Ectodermal cell (in vitro differentiated cells): ENCODE measurements around the gene ERH.

Experiments
- H3K27ac ChIP-seq: 2 replicates; pipeline ENCODE4 v1.7.0; 2013; ENCODE audit warnings: mild to moderate bottlenecking, low read depth, low read length; ENCODE audit not compliant: insufficient read depth, poor library complexity, severe bottlenecking
- H3K27me3 ChIP-seq: 2 replicates; pipeline ENCODE4 v1.7.0; 2013; ENCODE audit warnings: mild to moderate bottlenecking, low read length; ENCODE audit not compliant: insufficient read depth, control insufficient read depth, poor library complexity, severe bottlenecking
- H3K36me3 ChIP-seq: one replicate; pipeline ENCODE4 v1.7.0; 2013; ENCODE audit warnings: low read length; ENCODE audit not compliant: control insufficient read depth, insufficient read depth
- H3K4me1 ChIP-seq: one replicate; pipeline ENCODE4 v1.7.0; 2013; ENCODE audit warnings: low read length; ENCODE audit not compliant: control insufficient read depth, insufficient read depth
- H3K4me3 ChIP-seq: 2 replicates; pipeline ENCODE4 v1.7.0; 2013; ENCODE audit warnings: low read depth, low read length, control low read depth; ENCODE audit not compliant: insufficient read depth
- H3K9me3 ChIP-seq: 2 replicates; pipeline ENCODE4 v1.7.0; 2013; ENCODE audit warnings: mild to moderate bottlenecking, low read length, moderate library complexity; ENCODE audit not compliant: control insufficient read depth
- WGBS, 2 experiments: methylation state at CpG; one replicate each; pipeline ENCODE4 v1.1.7; 2013; ENCODE audit warnings: missing lambda C conversion rate in 2 of 2; 5-methylcytosine and 5-hydroxymethylcytosine counted together

ERH gene

GRCh38 chr14:69350892-69351291, 47.2 kb downstream of the ERH start:
- H3K27me3 ChIP-seq = no peaks in the 10 kb centered on the region
- no peak overlapping the region for H3K27ac ChIP-seq
- no peak overlapping the region for H3K4me3 ChIP-seq
- H3K9me3 ChIP-seq = no peaks in the 10 kb centered on the region
- H3K4me1 ChIP-seq = peaks cover 19% of the 10 kb centered on the region
- no peaks in the 10 kb centered on the region for H3K36me3 ChIP-seq
- WGBS, 2 experiments = 87 to 91% methylated on average over 5 of the region's 5 CpGs

DNA sequence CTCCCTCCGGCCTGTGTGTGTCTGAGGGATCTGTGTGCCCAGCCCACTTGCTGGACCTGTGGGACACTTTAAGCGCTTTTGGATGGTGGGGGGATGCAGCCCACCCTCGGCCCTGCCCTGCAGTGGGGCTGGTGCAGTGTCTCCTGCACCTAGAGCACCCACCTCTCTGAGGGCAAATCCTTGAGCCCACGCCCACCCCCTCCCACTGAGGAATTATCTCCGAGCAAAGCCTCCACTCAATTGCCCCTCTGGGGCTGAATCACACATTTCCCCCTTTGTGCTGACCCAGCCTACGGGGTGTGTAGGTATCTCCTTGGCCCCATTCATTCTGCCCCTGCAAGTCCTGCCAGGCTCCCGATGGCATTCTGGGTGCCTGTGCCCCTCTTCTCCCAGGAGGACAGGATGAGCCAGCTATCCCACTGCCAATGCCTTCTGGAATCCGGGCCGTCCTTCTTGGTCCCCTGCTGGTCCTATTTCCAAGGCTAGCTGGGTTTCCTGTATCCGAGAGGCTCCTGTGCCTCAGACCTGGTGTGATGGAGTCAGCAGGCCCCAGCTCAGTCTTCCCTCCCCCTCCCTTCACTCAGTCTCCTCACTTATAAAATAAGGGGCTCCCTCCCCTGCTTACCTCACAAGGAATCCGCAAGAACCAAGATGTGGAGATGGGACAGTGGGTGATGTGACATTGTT, 48.9 kb downstream of the ERH start:
- peaks cover 19% of the 10 kb centered on the region for H3K4me1 ChIP-seq
- 79 to 80% methylated on average over 11 of the region's 11 CpGs for WGBS, 2 experiments
- no peaks in the 10 kb centered on the region for H3K27me3 ChIP-seq
- no peak overlapping the region for H3K4me3 ChIP-seq
- no peaks in the 10 kb centered on the region for H3K36me3 ChIP-seq
- no peak overlapping the region for H3K27ac ChIP-seq
- no peaks in the 10 kb centered on the region for H3K9me3 ChIP-seq

DNA sequence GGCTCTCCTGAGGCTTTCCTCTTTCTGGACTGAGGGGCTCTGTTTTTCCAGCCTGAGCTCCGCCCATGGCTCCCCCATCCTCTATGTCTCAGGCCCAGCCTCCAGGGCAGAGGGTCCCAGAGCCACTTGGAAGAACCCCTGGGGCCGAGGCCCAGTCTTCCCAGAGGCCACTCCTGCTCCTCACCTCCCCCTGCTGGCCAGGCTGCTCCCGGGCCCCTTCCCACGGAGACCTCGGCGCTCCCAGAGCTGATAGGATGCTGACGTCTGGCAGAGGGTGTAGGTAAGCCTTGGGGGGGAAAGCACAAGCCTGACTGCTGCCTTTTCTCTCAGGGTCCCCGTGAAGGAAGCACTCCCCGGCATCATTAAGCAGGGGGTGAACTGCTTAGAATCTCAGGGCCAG, 51.4 kb downstream of the ERH start:
- 24% methylated on average over 9 of the region's 9 CpGs for WGBS, 2 experiments
- Histone ChIP-seq H3K4me3 (no peak overlapping the region), H3K9me3 (no peaks in the 10 kb centered on the region), H3K27ac (no peak overlapping the region), H3K36me3 (no peaks in the 10 kb centered on the region), H3K4me1 (peaks cover 13% of the 10 kb centered on the region), H3K27me3 (no peaks in the 10 kb centered on the region)

- H3K4me1 ChIP-seq = no peaks in the 10 kb centered on the region
- 63 to 69% methylated on average over 4 of the region's 4 CpGs for WGBS, 2 experiments
Measured at GRCh38 chr14:69345402-69345801, 52.7 kb downstream of the ERH start.

DNA sequence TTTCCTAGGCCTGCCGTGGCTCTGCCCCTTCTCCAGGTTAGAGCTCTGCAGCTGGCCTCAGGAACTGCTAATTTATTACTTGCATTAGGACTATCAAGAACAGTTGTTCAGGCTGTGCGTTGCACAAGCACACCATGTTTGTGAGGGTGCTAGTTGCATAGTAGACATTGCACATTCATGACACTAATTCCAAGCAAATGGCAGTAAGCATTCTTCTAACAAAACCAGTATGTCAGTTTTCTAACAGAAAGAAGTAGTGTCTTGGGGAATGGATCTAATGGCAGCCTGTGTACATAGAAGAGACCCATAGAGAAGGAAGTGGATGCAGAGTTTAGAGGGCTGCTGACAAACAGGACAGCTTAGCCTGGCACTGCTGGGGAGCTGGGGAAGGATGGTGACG, 53.9 kb downstream of the ERH start:
- H3K4me1 ChIP-seq = no peaks in the 10 kb centered on the region
- H3K27me3 ChIP-seq = no peaks in the 10 kb centered on the region
- H3K36me3 ChIP-seq = no peaks in the 10 kb centered on the region
- no peak overlapping the region for H3K27ac ChIP-seq
- no peaks in the 10 kb centered on the region for H3K9me3 ChIP-seq
- 88 to 91% methylated on average over 3 of the region's 3 CpGs for WGBS, 2 experiments
- no peak overlapping the region for H3K4me3 ChIP-seq

More at GRCh38 chr14:69345402-69345801, 52.7 kb downstream of the ERH start:
- Histone ChIP-seq H3K9me3 (no peaks in the 10 kb centered on the region), H3K27me3 (no peaks in the 10 kb centered on the region), H3K4me3 (no peak overlapping the region), H3K27ac (no peak overlapping the region), H3K36me3 (no peaks in the 10 kb centered on the region)

- no peaks in the 10 kb centered on the region for H3K4me1 ChIP-seq
- no peaks in the 10 kb centered on the region for H3K9me3 ChIP-seq
- no peaks in the 10 kb centered on the region for H3K27me3 ChIP-seq
- H3K27ac ChIP-seq = no peak overlapping the region
- no peak overlapping the region for H3K4me3 ChIP-seq
- 95 to 96% methylated on average over 8 of the region's 8 CpGs for WGBS, 2 experiments
- H3K36me3 ChIP-seq = no peaks in the 10 kb centered on the region
Measured at GRCh38 chr14:69342928-69343525, 55.1 kb downstream of the ERH start.

DNA sequence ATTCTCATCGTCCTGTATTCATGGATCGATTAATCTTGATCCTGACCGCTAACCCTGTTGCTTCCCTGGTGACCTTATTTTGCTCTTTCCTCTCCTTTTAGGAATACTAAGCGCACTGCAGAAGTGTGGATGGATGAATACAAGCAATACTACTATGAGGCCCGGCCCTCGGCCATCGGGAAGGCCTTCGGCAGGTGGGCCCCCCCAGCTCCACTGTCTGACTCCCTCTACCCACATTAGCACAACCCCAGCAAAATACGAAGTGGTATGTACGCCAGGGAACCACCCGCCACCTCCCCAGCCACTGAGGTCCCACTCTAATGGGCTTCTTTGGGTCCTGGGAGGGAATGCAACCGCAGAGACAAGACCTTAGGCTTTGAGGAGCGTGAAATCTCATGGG, 58.7 kb downstream of the ERH start:
- Histone ChIP-seq H3K4me3 (no peak overlapping the region), H3K36me3 (no peaks in the 10 kb centered on the region), H3K27ac (no peak overlapping the region), H3K27me3 (no peaks in the 10 kb centered on the region), H3K9me3 (no peaks in the 10 kb centered on the region), H3K4me1 (no peaks in the 10 kb centered on the region)
- 94 to 96% methylated on average over 13 of the region's 13 CpGs for WGBS, 2 experiments

DNA sequence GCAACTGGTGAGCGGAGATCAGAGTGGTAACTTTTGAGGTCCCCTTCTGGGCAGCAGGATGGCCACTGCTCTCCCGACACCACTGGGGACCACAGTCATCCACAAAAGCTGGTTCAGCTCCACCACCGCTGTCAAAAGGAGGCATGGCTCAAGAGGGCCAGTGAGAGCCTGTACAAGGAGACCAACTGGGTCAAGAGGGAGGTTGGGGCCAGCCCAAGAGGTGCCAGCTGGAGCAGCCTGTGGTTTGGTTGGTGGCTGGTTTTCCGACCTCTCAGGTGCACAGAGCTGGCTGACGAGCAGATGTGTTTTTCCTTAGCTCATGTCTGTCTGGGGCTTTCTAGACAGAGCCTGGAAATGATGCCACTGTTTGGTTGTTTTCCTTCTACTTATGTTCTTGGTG, 60.1 kb downstream of the ERH start:
- H3K9me3 ChIP-seq = no peaks in the 10 kb centered on the region
- WGBS, 2 experiments = 91 to 94% methylated on average over 5 of the region's 5 CpGs
- H3K27ac ChIP-seq = no peak overlapping the region
- H3K27me3 ChIP-seq = no peaks in the 10 kb centered on the region
- H3K4me3 ChIP-seq = no peak overlapping the region
- no peaks in the 10 kb centered on the region for H3K4me1 ChIP-seq
- H3K36me3 ChIP-seq = no peaks in the 10 kb centered on the region

DNA sequence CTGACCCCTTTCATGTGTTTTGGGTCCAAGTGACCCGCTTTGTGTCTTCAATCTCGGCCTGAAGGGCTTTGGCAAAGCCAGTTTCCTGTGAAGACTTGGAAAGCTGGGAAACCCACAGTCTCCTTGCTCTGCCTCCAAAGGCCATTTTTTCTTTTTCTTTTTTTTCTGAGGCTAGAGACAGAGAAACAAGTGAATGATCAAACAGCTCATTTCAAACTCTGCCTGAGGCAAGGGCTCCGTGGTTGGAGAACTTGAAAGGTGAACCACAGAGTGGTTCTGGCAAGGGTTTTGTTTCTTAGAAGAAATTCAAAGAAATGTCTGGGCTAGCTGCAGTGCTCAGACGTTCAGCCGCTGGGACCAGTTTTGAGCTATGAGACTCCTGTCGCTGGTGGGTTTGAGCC, 62.7 kb downstream of the ERH start:
- H3K27me3 ChIP-seq = no peaks in the 10 kb centered on the region
- no peak overlapping the region for H3K27ac ChIP-seq
- H3K36me3 ChIP-seq = no peaks in the 10 kb centered on the region
- H3K9me3 ChIP-seq = no peaks in the 10 kb centered on the region
- no peaks in the 10 kb centered on the region for H3K4me1 ChIP-seq
- no peak overlapping the region for H3K4me3 ChIP-seq
- WGBS, 2 experiments = 77 to 80% methylated on average over 6 of the region's 6 CpGs

- H3K4me1 ChIP-seq = no peaks in the 10 kb centered on the region
- no peaks in the 10 kb centered on the region for H3K27me3 ChIP-seq
- no peak overlapping the region for H3K27ac ChIP-seq
- H3K4me3 ChIP-seq = no peak overlapping the region
- H3K9me3 ChIP-seq = no peaks in the 10 kb centered on the region
- no peaks in the 10 kb centered on the region for H3K36me3 ChIP-seq
- WGBS, 2 experiments = 90 to 92% methylated on average over 6 of the region's 6 CpGs
Measured at GRCh38 chr14:69334576-69334975, 63.5 kb downstream of the ERH start.
